NT2/D1 (cell line): ENCODE results near the gene ARHGAP42.

Experiments
- SUZ12 ChIP-seq: IDR thresholded peaks from 2 replicates; pipeline ENCODE4 v1.6.1; 2011; ENCODE audit not compliant: insufficient read length, insufficient read depth; ENCODE audit errors: extremely low read depth
- YY1 ChIP-seq: IDR thresholded peaks from 2 replicates; pipeline ENCODE4 v1.6.1; 2011; ENCODE audit not compliant: insufficient read length, insufficient read depth
- ZNF274 ChIP-seq: IDR thresholded peaks from 2 replicates; pipeline ENCODE4 v1.6.1; 2011; ENCODE audit warnings: mild to moderate bottlenecking, low read depth, low read length

- no peak for TF ChIP-seq ZNF274
- TF ChIP-seq YY1: no peak
- TF ChIP-seq SUZ12: no peak
Measured at GRCh38 chr11:100930185-100930778, 243.2 kb downstream of the ARHGAP42 start.
